ENCODE data around the gene REL.
"Not testable (repeated sequence)": the region's sequence is repeated elsewhere in the genome, so short reads cannot be mapped to it uniquely, and the experiment has no call there.

Gene REL

DNA sequence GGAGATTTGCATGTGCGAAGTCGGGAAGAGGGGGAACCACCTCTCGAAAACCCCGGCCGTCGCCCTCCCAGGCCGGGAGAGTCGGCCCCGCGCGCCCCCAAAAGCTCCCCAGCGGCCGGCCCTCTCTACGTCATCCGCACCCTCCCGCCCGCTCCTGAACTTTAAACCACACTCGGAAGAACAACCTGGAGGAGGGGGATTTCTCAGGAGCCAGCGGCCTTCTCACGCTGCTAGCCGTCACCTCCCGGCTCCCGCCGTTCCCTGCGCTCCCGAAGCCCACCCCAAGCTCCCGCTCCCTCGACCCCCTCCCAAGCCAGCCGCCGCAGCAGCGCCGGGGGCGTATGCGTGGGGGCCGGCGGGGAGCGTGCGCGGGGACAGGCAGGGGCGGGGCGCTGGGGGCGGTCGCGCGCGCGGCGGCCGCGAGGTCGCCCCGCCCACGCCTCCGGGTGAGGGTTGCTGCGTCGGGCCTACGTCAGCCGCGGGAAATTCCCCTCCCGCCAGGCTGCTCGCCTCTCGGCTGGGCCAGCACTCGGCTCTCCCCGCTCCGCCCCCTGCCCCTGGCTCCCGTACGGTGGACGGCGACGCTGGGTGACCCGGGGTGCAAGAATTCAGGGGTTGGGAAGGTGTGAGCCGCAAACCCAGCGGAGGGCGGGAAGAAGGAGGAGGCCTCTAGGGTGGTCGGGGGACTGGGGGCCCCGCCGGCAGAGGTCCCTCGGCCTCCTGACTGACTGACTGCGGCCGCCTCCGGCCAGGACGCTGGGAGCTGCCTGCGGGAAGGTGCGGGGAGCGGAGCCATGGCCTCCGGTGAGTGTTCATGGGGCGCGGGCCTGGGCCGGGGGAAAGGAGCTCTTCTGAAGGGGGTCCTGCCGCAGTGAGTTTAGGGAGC is at the start of gene REL:
REL (plus strand) TSS at position 528 of the 886 bp plus-strand sequence; CDS start at position 795, 267 bp downstream.
- no peak for FAIRE-seq

DNA sequence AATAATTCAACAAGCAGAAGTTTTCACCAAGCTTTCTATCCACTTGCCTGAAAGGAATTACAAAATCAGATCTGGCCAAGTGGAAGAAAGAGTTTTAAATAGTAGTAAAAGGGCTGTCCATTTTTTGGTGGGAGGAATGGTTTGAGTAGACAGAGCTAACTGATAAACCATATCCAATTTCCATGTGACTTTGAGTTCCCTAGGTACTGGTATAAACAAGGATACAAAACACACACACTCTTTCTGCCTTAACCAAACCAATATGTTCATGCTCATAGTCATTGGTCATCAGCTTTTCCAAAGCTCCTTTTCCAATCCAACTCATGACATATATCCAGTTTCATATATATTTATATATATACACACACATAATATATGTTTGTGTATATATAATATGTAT is 49.5 kb upstream of the REL start:
- FAIRE-seq: no peak

DNA sequence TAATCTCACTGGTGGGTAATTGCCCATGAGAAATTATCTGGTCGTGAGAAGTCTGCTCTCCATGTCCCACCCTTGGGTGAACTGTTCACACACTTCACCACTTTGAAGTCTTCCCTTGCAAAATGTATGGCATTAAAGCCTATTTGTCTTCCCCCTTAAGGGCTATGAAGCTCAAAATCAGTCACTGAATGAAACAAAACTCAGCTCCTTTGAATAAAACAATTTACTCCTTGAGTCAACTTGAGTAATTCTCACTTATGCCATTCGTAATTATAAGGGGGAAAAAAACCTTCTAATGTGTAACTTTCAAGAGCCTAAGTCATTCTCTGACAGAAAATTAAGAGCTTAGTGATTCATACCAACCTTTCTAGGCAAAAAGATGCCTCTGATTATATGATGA is 48.8 kb upstream of the REL start:
- no peak for FAIRE-seq

GRCh38 chr2:60834270-60834717 is 47.1 kb upstream of the REL start:
- FAIRE-seq: no peak

DNA sequence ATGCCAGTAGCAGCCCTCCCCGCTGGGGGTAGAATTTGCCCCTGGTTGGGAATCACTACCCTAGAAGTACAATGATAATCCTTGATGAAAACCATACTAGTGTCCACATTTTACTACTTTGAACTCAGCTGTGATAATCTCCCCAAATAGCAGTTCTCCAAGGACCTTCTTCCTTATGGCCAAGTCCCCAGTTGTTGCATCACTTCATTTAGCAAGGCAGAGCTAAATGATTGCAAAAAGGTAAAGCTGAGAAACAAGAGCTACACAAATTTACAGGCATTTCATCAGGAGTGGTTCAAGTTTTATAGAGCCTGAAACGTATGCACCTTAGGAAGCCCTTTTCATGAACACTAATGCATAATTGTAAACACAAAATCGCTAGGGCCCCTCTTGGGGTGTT is 44.9 kb upstream of the REL start:
- no peak for FAIRE-seq

DNA sequence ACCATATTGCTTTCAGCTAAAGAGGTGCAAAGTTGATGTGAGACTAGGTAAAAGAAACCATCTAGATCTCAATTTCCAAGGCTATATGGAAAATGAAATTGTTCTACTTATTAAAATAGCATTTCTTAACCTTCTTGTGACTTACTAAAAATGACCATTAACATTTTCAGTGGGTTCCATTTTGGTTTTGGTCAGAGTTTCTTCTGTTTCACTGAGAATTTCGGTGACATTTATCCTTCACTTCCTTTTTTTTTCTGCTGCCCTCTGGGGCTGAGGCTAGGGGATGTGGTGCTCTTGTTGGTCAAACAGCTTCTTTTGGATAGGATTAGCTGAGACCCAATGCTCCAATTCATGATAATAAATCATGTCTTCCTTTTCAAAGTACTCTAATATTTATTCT is 44.3 kb upstream of the REL start:
- no peak for FAIRE-seq

GRCh38 chr2:60838481-60838880 is 42.9 kb upstream of the REL start:
- no peak for FAIRE-seq

GRCh38 chr2:60839126-60839813 is 42.1 kb upstream of the REL start:
- no peak for FAIRE-seq

- FAIRE-seq: no peak
Observed at GRCh38 chr2:60840880-60841279, 40.5 kb upstream of the REL start.

DNA sequence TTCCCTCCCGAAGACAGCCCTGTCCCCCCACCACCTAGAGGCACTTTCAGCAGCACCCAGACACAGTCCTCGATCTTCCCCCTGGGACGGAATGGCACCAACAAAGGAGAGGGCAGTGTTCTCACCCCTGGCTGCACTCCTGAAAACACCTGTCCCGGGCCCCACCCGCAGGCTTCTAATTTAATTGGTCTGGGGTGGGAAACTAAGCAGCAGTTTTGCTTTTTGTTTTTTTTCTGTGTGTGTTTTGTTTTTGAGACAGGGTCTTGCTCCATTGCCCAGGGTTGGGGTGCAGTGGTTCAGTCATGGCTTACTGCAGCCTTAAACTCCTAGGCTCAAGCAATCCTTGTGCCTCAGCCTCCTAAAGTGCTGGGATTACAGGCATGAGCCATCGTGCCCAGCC is 38.4 kb upstream of the REL start:
- FAIRE-seq: no peak

GRCh38 chr2:60844105-60844504 is 37.3 kb upstream of the REL start:
- FAIRE-seq: no peak

DNA sequence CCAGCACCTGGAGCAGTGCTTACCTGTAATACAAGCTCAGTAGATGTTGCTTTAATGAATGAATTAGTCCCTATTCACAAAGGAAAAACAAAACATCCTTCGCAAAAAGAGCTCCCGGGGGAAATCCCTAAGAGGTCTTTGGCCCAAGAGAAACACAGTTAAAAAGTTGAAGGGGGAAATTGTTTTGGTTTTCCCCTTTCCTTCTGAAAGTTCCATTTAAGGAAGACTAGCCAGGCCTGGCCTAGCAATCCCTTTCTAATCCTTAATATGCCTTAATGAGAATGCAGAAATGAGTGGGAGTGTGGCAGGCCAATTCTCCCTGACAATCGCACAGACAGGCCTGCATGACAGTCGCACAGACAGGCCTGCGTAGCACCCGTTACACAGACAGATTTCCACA is 33.5 kb upstream of the REL start:
- FAIRE-seq: no peak

DNA sequence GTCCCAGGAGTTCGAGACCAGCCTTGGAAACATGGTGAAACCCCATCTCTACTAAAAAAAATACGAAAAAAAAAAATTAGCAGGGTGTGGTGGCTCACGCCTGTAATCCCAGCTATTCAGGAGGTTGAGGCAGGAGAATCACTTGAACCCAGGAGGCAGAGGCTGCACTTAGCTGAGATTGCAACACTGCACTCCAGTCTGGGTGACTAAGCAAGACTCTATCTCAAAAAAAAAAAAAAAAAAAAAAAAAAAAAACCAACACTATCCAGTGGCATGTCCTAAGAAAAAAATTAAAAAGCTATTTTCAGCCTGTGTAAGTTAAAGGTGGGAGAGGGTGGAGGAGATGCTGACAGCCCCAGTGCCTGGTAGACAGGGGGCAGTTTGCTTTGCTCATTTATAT is 32.2 kb upstream of the REL start:
- no peak for FAIRE-seq

- no peak for FAIRE-seq
Observed at GRCh38 chr2:60852282-60852860, 29.0 kb upstream of the REL start.

- FAIRE-seq: no peak
Observed at GRCh38 chr2:60853531-60853930, 27.8 kb upstream of the REL start.

DNA sequence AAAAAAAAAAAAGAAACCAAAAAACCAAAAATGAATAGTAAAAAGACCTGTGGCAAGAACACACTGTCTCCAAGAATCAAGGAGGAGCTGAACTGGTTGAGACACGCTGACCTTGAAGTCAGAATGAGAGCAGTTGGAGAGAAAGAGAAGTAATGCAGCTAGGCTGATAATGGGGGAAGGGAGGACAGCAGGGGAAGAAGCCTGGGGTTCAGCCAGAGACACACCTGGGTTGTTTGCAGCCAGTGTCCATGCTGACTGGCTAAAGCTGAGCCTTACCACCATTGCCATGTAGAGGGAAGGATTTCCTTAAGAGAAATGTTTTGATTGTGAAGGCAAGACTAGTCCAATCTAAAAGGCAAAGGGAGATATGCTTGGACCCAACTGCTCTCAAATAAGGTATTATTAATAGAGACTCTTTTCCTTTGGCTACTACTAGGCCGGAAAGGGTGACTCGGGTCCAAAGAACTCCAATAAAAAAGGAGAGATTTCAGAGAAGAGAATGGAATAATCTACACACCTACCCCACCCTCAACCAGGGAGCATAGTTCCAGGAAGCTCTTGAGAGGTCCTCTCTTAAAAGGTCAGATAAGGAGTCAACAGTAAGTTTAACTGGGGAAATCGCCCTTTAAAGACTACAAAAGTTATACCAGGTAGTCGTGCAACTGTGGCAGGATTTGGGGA is 25.2 kb upstream of the REL start:
- no peak for FAIRE-seq

DNA sequence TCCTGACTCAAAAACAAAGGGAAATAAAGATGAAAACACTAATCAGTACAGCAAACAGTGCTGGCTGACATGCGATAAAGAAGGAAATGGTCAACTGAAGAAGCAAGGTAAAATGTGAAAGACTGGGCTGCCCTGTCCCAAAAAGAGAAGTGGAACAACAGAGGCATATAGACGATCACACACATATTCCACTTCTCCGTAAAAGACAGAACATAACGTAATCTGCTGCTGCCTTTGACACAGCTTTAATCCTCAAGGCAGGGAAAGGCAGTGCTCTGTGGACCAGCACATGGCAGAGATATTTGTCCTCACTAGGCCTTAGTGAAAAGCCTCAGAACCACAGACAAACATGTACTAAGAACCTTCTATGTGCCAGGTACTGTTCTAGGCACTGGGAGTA is 24.3 kb upstream of the REL start:
- FAIRE-seq: no peak

GRCh38 chr2:60858897-60859311 is 22.5 kb upstream of the REL start:
- no peak for FAIRE-seq

- FAIRE-seq: no peak
Observed at GRCh38 chr2:60861736-60862135, 19.6 kb upstream of the REL start.

- no peak for FAIRE-seq
Observed at GRCh38 chr2:60862642-60863041, 18.7 kb upstream of the REL start.

GRCh38 chr2:60865361-60865760 is 16.0 kb upstream of the REL start:
- FAIRE-seq: not testable (repeated sequence)

DNA sequence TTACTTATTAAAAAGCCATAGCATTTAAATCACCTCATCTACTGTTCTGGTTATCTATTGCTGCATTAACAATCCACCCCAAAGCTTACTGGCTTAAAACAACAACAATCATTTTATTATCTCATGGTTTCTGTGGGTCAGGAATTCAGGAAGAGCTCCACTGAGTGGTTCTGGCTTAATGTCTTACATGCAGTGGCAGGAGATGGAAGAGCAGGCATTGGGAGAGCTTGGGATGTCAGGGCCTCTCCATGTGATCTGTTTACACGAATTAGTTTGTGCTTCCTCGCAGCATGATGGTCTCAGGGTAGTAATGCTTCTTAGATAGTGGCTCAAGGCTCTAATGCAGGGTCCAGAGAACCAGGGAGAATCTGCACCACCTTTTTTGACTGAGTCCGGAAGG is 14.4 kb upstream of the REL start:
- no peak for FAIRE-seq

DNA sequence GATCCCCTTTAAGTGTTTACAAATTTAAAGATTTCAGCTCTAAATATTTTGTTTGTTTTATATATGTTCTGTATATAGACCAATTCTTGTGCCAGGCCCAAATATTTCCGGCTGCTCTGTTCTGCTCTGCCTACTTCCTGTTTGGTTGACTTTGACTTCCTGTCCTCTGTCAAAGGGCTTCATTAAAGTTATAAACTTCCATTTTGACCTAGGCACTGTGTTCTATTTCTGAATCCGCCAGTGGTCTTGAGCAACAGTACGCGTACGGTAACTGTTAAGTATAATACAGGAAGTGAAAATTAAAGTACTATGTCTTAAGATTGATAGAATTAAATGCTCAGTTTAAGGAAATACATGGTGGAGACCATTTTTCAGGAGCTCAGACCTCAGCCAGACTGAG is 13.5 kb upstream of the REL start:
- FAIRE-seq: no peak
